Fibroblast of lung (primary cell): ENCODE measurements around the gene ERBB4. TPM values are rescaled to one million over a fixed set of nuclear protein-coding genes. Genes with fewer than 3 reads are reported as not detected.

ENCODE experiments used
- DNase-seq, 2 donors: peaks; one replicate each; pipeline versions ENCODE4 v3.0.0 to v3.0.0-alpha.2; 2010; ENCODE audit warnings: low read depth in 2 of 2
- H2AFZ ChIP-seq: 2 replicates; pipeline ENCODE4 v1.5.1; 2012; ENCODE audit warnings: low read length, control low read depth, inconsistent platforms
- H3K27ac ChIP-seq: 2 replicates; pipeline ENCODE4 v1.5.1; 2011; ENCODE audit warnings: low read length, control low read depth; ENCODE audit not compliant: insufficient read depth
- H3K27me3 ChIP-seq: 2 replicates; pipeline ENCODE4 v1.5.1; 2011; ENCODE audit warnings: mild to moderate bottlenecking, low read length; ENCODE audit not compliant: control insufficient read depth, insufficient read depth
- H3K36me3 ChIP-seq: 2 replicates; pipeline ENCODE4 v1.5.1; 2011; ENCODE audit warnings: low read length; ENCODE audit not compliant: control insufficient read depth, insufficient read depth
- H3K4me1 ChIP-seq: 2 replicates; pipeline ENCODE4 v1.5.1; 2011; ENCODE audit warnings: low read length; ENCODE audit not compliant: control insufficient read depth, insufficient read depth; ENCODE audit errors: extremely low read depth
- H3K4me2 ChIP-seq: 2 replicates; pipeline ENCODE4 v1.5.1; 2011; ENCODE audit warnings: low read length, control low read depth; ENCODE audit not compliant: insufficient read depth; ENCODE audit errors: extremely low read depth
- H3K4me3 ChIP-seq, 4 experiments: fragments of 200-600 bp in 1 of 4; sonication (generic) in 1 of 4; replicated peaks in 1 of 4; 2 replicates each; pipeline ENCODE4 v1.5.1; 2011 to 2016; ENCODE audit warnings: low read length in 4 of 4, low read depth in 3 of 4, mild to moderate bottlenecking in 3 of 4, control low read depth in 2 of 4, inconsistent platforms in 1 of 4, mixed read lengths in 1 of 4; ENCODE audit not compliant: insufficient read depth in 1 of 4; ENCODE audit errors: control extremely low read depth in 1 of 4
- H3K79me2 ChIP-seq: 2 replicates; pipeline ENCODE4 v1.5.1; 2012; ENCODE audit warnings: mild to moderate bottlenecking, low read length, inconsistent platforms; ENCODE audit not compliant: control insufficient read depth, insufficient read depth
- H3K9ac ChIP-seq: 2 replicates; pipeline ENCODE4 v1.5.1; 2011; ENCODE audit warnings: mild to moderate bottlenecking, low read length, control low read depth; ENCODE audit not compliant: insufficient read depth
- H3K9me3 ChIP-seq: 2 replicates; pipeline ENCODE4 v1.5.1; 2012; ENCODE audit warnings: low read depth, low read length; ENCODE audit not compliant: control insufficient read depth, insufficient read depth
- H4K20me1 ChIP-seq: 2 replicates; pipeline ENCODE4 v1.5.1; 2011; ENCODE audit warnings: low read length; ENCODE audit not compliant: control insufficient read depth, insufficient read depth; ENCODE audit errors: extremely low read depth
- CTCF ChIP-seq, 2 donors: IDR thresholded peaks in 1 of 2; conservative IDR thresholded peaks in 1 of 2; 1 replicate in 1 of 2; 2 replicates in 1 of 2; pipeline ENCODE4 v1.5.1; 2011 to 2012; ENCODE audit warnings: low read length in 2 of 2, control low read depth in 1 of 2, inconsistent platforms in 1 of 2, low read depth in 1 of 2, mild to moderate bottlenecking in 1 of 2
- EZH2 ChIP-seq: IDR thresholded peaks from 2 replicates; pipeline ENCODE4 v1.5.1; 2012; ENCODE audit warnings: low read length, control low read depth, mild to moderate bottlenecking; ENCODE audit errors: missing control alignments
- polyA plus RNA-seq, 2 donors: library from polyadenylated mRNA; depleted of rRNA in 1 of 2; stranded (reverse) in 1 of 2; unstranded in 1 of 2; fragments of >200 nt; gene quantifications; 2 replicates each; pipeline ENCODE4 v1.2.1, GENCODE V29; 2011 to 2012; ENCODE audit warnings: missing spikeins in 1 of 2
- total RNA-seq: library from RNA; depleted of rRNA; stranded (reverse); fragments of >200 nt; gene quantifications from 2 replicates; pipeline ENCODE4 v1.2.1, GENCODE V29; 2014

ERBB4 gene
- total and polyA plus RNA-seq, 2 donors (not counting 1 experiment from before 2014, with no cell fraction given), result 0.08 to 0.17 TPM

- no peak overlapping the region for H3K9ac ChIP-seq
- H3K4me1 ChIP-seq, result no peaks in the 10 kb centered on the region
- H3K79me2 ChIP-seq, result no peaks in the 10 kb centered on the region
- no peak for DNase-seq
- H3K4me2 ChIP-seq, result no peak overlapping the region
- no peaks in the 10 kb centered on the region for H3K9me3 ChIP-seq
- no peak overlapping the region for H3K27ac ChIP-seq
- no peak overlapping the region for H2AFZ ChIP-seq
- no peaks in the 10 kb centered on the region for H3K36me3 ChIP-seq
- TF ChIP-seq EZH2 (no peak), CTCF (conservative IDR thresholded peaks at IDR 0.05 in 1 of 2, IDR thresholded peaks at IDR 0.05 in 1 of 2; ENCODE audit: low read depth in 1 of 2, low read length in 2 of 2) (no peak)
- no peaks in the 10 kb centered on the region for H4K20me1 ChIP-seq
- H3K27me3 ChIP-seq, result no peaks in the 10 kb centered on the region
- H3K4me3 ChIP-seq, result no peak overlapping the region
Measured at GRCh38 chr2:211898702-211899101, 639.9 kb downstream of the ERBB4 start.

- no peak for DNase-seq
- TF ChIP-seq EZH2 (no peak), CTCF (conservative IDR thresholded peaks at IDR 0.05 in 1 of 2, IDR thresholded peaks at IDR 0.05 in 1 of 2; ENCODE audit: low read depth in 1 of 2, low read length in 2 of 2) (no peak)
- H3K4me1 ChIP-seq, result no peaks in the 10 kb centered on the region
- no peak overlapping the region for H3K4me3 ChIP-seq
- H3K27ac ChIP-seq, result no peak overlapping the region
- H3K27me3 ChIP-seq, result no peaks in the 10 kb centered on the region
- no peak overlapping the region for H3K4me2 ChIP-seq
- no peaks in the 10 kb centered on the region for H4K20me1 ChIP-seq
- H3K79me2 ChIP-seq, result no peaks in the 10 kb centered on the region
- no peak overlapping the region for H2AFZ ChIP-seq
- no peaks in the 10 kb centered on the region for H3K36me3 ChIP-seq
- H3K9me3 ChIP-seq, result no peaks in the 10 kb centered on the region
- H3K9ac ChIP-seq, result no peak overlapping the region
Measured at GRCh38 chr2:211881449-211881848, 657.2 kb downstream of the ERBB4 start.

DNA sequence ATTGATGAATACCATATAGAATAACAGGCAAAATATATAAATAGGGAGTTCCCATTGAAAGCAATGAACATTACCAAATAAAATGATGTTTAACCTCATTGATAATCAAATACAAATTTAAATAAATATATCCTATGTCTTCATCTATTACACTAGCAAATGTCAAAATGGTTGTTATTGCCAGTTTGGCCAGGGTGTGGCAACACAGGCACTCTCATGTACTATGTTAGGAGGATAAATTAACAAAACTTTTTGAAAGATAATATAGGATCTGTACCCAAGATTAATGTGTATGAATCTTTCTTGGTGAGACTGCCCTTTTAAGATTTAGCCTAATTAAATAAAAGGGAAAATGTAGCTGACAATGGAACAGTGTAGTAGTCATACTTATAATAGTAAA, 659.3 kb downstream of the ERBB4 start:
- TF ChIP-seq CTCF (conservative IDR thresholded peaks at IDR 0.05 in 1 of 2, IDR thresholded peaks at IDR 0.05 in 1 of 2; ENCODE audit: low read depth in 1 of 2, low read length in 2 of 2) (peak in 1 of 2 donors; percentile 37), EZH2 (no peak)
- Histone ChIP-seq H3K36me3 (no peaks in the 10 kb centered on the region), H3K4me2 (no peak overlapping the region), H3K4me3 (no peak overlapping the region), H3K27ac (no peak overlapping the region), H4K20me1 (no peaks in the 10 kb centered on the region), H3K9me3 (no peaks in the 10 kb centered on the region), H3K9ac (no peak overlapping the region), H2AFZ (no peak overlapping the region), H3K79me2 (no peaks in the 10 kb centered on the region), H3K27me3 (no peaks in the 10 kb centered on the region), H3K4me1 (no peaks in the 10 kb centered on the region)
- DNase-seq, result peak; percentile 1 to 6
